Mucosa of descending colon (tissue), 3 donors: ENCODE results near the gene PTPRN2. TPM values are rescaled to one million over a fixed set of nuclear protein-coding genes. Genes with fewer than 3 reads are reported as not detected.

Source experiments
- ATAC-seq: fragments of 200-7000 bp; cut with Tn5 transposase; one replicate; pipeline ENCODE4 v1.9.1; 2020; ENCODE audit warnings: mild to moderate bottlenecking, moderate library complexity
- DNase-seq, 3 donors: peaks; one replicate each; pipeline ENCODE4 v3.0.0-alpha.2; 2020
- H3K36me3 ChIP-seq: fragments of 200-600 bp; one replicate; pipeline ENCODE4 v1.8.0; 2021; ENCODE audit warnings: low read depth, mild to moderate bottlenecking
- H3K4me1 ChIP-seq: fragments of 200-600 bp; one replicate; pipeline ENCODE4 v1.8.0; 2021; ENCODE audit warnings: low read depth, mild to moderate bottlenecking
- H3K4me3 ChIP-seq: fragments of 200-600 bp; one replicate; pipeline ENCODE4 v1.8.0; 2021; ENCODE audit warnings: mild to moderate bottlenecking
- H3K9me3 ChIP-seq: fragments of 200-600 bp; one replicate; pipeline ENCODE4 v1.8.0; 2021; ENCODE audit warnings: mild to moderate bottlenecking
- intact Hi-C, 2 donors: fragments of 100-400 bp; cut with DNase I in 1 of 2; cut with micrococcal nuclease in 1 of 2; formaldehyde crosslinking; loops; one replicate each; pipeline versions ENCODE4 v1.11.0 to v1.11.1; 2022; cut with DNase I, micrococcal nuclease
- total RNA-seq, 3 donors: library from RNA; stranded (reverse); fragmentation: NEBNext Ultra II Directional in 2 of 3; extraction: Animal tissue kit (Norgen Biotek cat#: 25700) in 2 of 3; gene quantifications; one replicate each; pipeline versions ENCODE4 v1.2.1 to v1.2.4, GENCODE V29; 2021 to 2023
- TF ChIP-seq, protein P1 (sequence below): fragments of 200-600 bp; IDR thresholded peaks from one replicate; pipeline ENCODE4 v1.8.0; 2022; ENCODE audit warnings: antibody characterized with exemption, mild to moderate bottlenecking
- donor health status: DM: no; HTN: no; CAD: no; lungs with moderate emphysema.
- donor health status: DM: no; HTN: no; CAD: no.
- donor health status: DM: no; HTN: yes; CAD: no.

The PTPRN2 gene
- total RNA-seq, 3 donors from 2014 or later, result 12.5 to 28.0 (median 26.2) TPM

DNA sequence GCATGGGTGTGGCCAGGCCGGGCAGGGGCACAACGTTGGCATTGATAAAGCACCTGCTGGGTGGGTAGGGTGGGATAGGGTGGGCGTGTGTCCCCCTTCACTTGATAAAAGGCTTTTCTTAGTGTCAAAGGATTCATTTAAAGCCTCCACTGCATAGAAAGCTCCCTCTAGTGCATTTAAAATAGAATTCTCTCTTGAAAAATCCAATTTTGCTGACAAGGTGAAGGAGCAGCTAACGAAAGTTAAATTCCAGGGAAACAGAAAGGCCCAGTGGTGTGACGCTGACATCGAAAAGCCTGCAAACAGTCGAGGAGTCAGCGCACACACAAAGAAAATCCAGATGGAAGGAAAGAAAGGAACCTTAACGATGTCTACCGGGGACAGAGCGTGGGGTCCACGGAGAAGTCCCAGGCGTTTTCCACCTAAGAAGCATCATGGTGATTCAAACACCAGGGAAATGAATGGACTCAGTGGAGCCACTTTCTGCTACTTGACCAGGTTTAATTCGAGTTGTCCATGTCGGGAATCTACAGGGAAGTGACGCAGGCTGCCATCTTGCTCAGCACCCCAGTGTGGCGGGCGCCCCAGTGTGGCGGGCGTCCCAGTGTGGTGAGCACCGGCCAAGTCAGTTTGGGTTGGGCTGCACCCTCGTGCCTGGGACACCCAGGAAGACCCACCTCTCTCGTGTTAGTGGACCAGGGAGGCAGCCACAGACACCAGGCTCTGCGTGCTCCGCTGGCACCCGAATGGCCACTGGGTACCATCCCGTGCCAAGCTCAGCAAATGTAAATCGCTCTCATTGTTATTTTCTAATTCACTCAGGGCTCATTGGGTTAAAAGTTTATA is 1033.0 kb downstream of the PTPRN2 start:
- intact Hi-C loops, result no loop called here
- DNase-seq, result peak in 1 of 3 donors; percentile 14
- no peak for ATAC-seq
- Histone ChIP-seq H3K4me1 (no peaks in the 10 kb centered on the region), H3K36me3 (no peaks in the 10 kb centered on the region), H3K9me3 (no peaks in the 10 kb centered on the region), H3K4me3 (no peak overlapping the region)
- TF ChIP-seq, protein P1, sequence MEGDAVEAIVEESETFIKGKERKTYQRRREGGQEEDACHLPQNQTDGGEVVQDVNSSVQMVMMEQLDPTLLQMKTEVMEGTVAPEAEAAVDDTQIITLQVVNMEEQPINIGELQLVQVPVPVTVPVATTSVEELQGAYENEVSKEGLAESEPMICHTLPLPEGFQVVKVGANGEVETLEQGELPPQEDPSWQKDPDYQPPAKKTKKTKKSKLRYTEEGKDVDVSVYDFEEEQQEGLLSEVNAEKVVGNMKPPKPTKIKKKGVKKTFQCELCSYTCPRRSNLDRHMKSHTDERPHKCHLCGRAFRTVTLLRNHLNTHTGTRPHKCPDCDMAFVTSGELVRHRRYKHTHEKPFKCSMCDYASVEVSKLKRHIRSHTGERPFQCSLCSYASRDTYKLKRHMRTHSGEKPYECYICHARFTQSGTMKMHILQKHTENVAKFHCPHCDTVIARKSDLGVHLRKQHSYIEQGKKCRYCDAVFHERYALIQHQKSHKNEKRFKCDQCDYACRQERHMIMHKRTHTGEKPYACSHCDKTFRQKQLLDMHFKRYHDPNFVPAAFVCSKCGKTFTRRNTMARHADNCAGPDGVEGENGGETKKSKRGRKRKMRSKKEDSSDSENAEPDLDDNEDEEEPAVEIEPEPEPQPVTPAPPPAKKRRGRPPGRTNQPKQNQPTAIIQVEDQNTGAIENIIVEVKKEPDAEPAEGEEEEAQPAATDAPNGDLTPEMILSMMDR, result no peak

DNA sequence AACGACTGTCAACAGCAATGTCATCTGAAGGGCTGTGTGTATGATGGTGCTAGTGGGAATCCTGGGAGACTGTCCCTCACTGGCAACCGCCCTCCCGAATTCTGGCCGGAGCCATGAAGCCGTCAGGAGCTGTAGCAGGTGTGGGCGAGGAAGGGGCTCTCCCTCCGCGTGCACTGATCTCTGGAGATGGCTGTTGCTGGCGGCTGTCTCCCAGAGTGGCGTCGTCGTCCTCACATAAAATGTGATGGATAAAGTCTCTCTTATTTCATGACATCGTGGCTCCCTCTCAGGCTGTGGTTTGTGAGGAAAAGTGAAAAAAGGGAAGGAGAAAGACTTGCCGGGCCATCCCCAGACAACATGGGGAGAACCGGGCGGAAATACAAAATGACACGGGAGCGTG is 1034.4 kb downstream of the PTPRN2 start:
- H3K36me3 ChIP-seq, result no peaks in the 10 kb centered on the region
- intact Hi-C loops, result no loop called here

DNA sequence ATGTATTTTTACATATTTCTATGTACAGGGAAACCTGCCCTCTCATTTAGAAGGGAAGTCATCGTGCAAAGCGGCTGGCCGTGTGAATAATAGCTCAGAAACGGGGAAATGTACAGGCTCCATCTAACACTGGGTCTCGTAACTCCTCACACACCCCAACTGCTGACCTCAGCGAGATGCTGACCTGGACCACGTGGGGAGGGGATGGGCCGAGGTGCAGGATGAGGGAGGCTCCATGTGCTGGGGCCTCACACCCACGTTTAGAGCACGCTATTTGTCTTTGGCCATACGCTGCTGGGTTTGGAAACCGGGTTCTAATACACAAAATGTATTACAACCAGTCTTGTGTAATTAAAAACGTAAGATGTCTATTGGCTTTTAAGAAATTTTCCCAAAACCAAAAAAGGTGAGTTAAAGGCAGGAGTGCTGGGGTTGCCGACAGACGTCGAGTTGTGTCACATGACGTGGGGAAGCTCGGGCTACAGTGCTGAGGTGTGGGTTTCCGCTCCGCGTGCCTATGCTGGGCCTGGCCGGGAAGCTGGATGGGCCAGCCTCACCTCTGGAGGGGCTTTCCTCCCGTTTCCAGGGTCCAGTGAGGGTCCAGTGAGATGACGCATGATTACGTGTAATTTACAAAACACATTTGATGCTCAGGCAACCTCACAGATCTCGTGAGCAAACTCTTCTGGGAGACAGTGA is 1035.2 kb downstream of the PTPRN2 start:
- Histone ChIP-seq H3K4me1 (no peaks in the 10 kb centered on the region), H3K36me3 (no peaks in the 10 kb centered on the region), H3K4me3 (no peak overlapping the region), H3K9me3 (no peaks in the 10 kb centered on the region)
- intact Hi-C loops, result no loop called here
- DNase-seq (peak in 1 of 3 donors; percentile 13), ATAC-seq (no peak)
- TF ChIP-seq, protein P1, result no peak

More for the DNA sequence above, 1034.4 kb downstream of the PTPRN2 start:
- DNase-seq (peak in 1 of 3 donors; percentile 4), ATAC-seq (no peak)
- H3K4me1 ChIP-seq, result no peaks in the 10 kb centered on the region
- TF ChIP-seq, protein P1, result no peak
- H3K4me3 ChIP-seq, result no peak overlapping the region
- no peaks in the 10 kb centered on the region for H3K9me3 ChIP-seq

DNA sequence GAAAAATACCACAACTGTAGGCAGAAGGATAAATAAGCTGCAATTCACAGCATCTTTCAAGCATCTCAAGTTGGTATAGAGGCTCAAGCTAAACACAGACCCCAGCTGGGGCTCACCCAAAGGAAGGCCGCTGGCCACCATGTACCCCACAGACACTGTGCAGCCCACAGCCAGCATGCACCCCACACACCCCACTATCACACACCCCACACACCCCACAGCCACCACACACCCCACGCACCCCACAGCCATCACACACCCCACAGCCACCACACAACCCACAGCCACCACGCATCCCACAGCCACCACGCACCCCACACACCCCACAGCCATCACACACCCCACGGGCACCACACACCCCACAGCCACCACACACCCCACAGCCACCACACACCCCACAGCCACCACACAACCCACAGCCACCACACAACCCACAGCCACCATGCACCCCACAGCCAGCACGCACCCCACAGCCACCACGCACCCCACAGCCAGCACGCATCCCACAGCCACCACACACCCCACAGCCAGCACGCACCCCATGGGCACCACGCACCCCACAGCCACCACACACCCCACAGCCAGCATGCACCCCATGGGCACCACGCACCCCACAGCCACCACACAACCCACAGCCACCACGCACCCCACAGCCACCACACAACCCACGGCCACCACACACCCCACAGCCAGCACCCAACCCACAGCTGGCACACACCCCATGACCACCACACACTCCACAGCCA is 1036.1 kb downstream of the PTPRN2 start:
- no peak overlapping the region for H3K4me3 ChIP-seq
- H3K9me3 ChIP-seq, result no peaks in the 10 kb centered on the region
- DNase-seq, result peak in 1 of 3 donors; percentile 10
- intact Hi-C loops, result no loop called here
- no peaks in the 10 kb centered on the region for H3K4me1 ChIP-seq
- no peaks in the 10 kb centered on the region for H3K36me3 ChIP-seq
- ATAC-seq, result no peak
- TF ChIP-seq, protein P1, result no peak

DNA sequence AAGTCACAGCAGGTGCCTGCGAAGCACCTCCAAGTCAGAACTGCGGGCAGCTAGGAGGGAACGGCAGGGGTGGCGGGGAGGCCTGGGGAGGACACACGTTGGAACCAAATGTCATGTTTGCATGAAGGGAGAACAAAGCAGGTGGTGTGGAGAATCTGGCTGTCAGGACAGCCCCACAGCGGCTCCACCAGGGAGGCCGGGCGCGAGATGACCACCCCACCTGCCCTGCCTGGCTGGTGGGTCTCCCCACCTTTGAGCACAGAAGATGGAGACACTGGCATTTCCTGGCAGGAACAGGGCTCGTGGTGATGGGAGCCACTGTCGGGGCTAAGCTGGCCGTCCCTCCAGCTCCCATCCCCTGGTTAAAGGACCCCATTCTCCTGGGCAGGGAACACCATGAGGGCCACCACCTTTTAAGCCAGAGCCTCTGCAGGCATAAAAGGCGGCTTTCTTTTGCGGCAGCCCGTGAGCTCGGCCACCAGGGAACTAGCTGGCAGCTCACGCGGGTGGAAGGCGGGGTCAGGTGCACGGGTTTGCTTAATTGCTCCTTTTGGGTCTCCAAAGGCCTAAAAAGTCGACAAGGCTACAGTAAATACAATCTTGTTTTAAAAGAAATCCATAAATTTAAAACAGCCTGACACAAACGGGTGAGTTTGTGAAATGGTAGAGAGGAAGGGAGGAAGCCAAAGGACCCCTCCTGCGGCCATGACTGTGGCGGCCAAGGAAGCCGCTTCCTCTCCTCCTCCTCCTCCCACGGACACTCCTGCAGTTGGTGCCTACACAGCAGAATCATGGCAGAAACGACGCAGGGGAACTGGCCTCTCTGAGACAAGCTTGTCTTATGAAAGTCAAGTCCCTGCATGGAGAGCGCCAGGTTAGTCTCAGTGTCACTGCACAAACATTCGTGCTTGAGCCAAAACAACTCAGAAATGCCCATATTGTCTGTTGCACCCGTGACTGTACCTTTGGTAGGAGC is 1037.0 kb downstream of the PTPRN2 start:
- TF ChIP-seq, protein P1, result no peak
- no peaks in the 10 kb centered on the region for H3K4me1 ChIP-seq

More for the DNA sequence above, 1037.0 kb downstream of the PTPRN2 start:
- DNase-seq (peak in 1 of 3 donors; percentile 1), ATAC-seq (no peak)
- intact Hi-C loops, result no loop called here
- Histone ChIP-seq H3K9me3 (no peaks in the 10 kb centered on the region), H3K36me3 (no peaks in the 10 kb centered on the region), H3K4me3 (no peak overlapping the region)
